Activated CD8-positive, alpha-beta T cell treated with anti-CD3 and anti-CD28 coated beads for 36 hours (primary cell): ENCODE results near the gene SCAI. TPM values are rescaled to one million over a fixed set of nuclear protein-coding genes. Genes with fewer than 3 reads are reported as not detected.

ENCODE experiments used
- ATAC-seq: fragments of 200-7000 bp; cut with Tn5 transposase; one replicate; pipeline ENCODE4 v1.10.0; 2021; ENCODE audit warnings: mild to moderate bottlenecking, moderate library complexity
- CTCF ChIA-PET: fragments of 350-600 bp; sonication (Branson Sonifier 250); formaldehyde crosslinking; loops from one replicate; lab custom pipeline; 2021; ENCODE audit warnings: antibody characterized with exemption; lab: Charles Lee
- POLR2A ChIA-PET: fragments of 350-600 bp; sonication (Branson Sonifier 250); formaldehyde crosslinking; loops from one replicate; lab custom pipeline; 2021; ENCODE audit warnings: antibody characterized with exemption; lab: Charles Lee
- DNase-seq: peaks from one replicate; pipeline ENCODE4 v3.0.0-alpha.2; 2020
- H3K27ac Mint-ChIP-seq: one replicate; pipeline ENCODE4 v1.8.0; 2021; ENCODE audit warnings: mild to moderate bottlenecking, mixed read lengths
- H3K27me3 Mint-ChIP-seq: one replicate; pipeline ENCODE4 v1.8.0; 2021; ENCODE audit warnings: mixed read lengths
- H3K36me3 Mint-ChIP-seq: one replicate; pipeline ENCODE4 v1.8.0; 2021; ENCODE audit warnings: low read depth, mixed read lengths
- H3K4me1 Mint-ChIP-seq: one replicate; pipeline ENCODE4 v1.8.0; 2021; ENCODE audit warnings: low read depth, mixed read lengths
- H3K4me3 Mint-ChIP-seq: one replicate; pipeline ENCODE4 v1.8.0; 2021; ENCODE audit warnings: mild to moderate bottlenecking, moderate library complexity, mixed read lengths
- H3K9me3 Mint-ChIP-seq: one replicate; pipeline ENCODE4 v1.8.0; 2021; ENCODE audit warnings: mixed read lengths
- CTCF ChIP-seq: fragments of 200-600 bp; IDR thresholded peaks from one replicate; pipeline ENCODE4 v1.8.0; 2022; ENCODE audit warnings: antibody characterized with exemption, mild to moderate bottlenecking
- intact Hi-C: fragments of 100-400 bp; cut with micrococcal nuclease; formaldehyde crosslinking; loops from one replicate; pipeline ENCODE4 v1.10.0; 2022
- total RNA-seq, 2 experiments: library from RNA; stranded (reverse); gene quantifications; one replicate each; pipeline ENCODE4 v1.2.3, GENCODE V29; 2021

SCAI gene
- total RNA-seq, 2 experiments from 2014 or later = 9.6 to 10.8 TPM

- no peak for TF ChIP-seq CTCF
- intact Hi-C loops = no loop called here
- Mint-ChIP-seq H3K27ac (peak overlapping the region; percentile 57), H3K4me3 (no peak overlapping the region), H3K9me3 (no peaks in the 10 kb centered on the region), H3K4me1 (peaks cover 7% of the 10 kb centered on the region), H3K36me3 (peaks cover 11% of the 10 kb centered on the region), H3K27me3 (no peaks in the 10 kb centered on the region)
- CTCF ChIA-PET = interaction anchor here (0.7 kb wide), 1 partner anchor 307 kb away, joined by 3 read pairs; no protein-coding TSS in a partner anchor
- ATAC-seq = no peak
- POLR2A ChIA-PET = no interaction called here
- no peak for DNase-seq
Measured at GRCh38 chr9:125161284-125161918, 18.1 kb upstream of the SCAI start.

- POLR2A ChIA-PET = no interaction called here
Measured at GRCh38 chr9:125160750-125161149, 17.4 kb upstream of the SCAI start.

GRCh38 chr9:125156551-125156950 lies 13.2 kb upstream of the SCAI start:
- intact Hi-C loops = no loop called here
- Mint-ChIP-seq H3K4me1 (peaks cover 2% of the 10 kb centered on the region), H3K36me3 (peaks cover 27% of the 10 kb centered on the region), H3K9me3 (no peaks in the 10 kb centered on the region), H3K4me3 (no peak overlapping the region), H3K27ac (no peak overlapping the region), H3K27me3 (no peaks in the 10 kb centered on the region)
- ATAC-seq (no peak), DNase-seq (no peak)
- TF ChIP-seq CTCF = no peak
- CTCF ChIA-PET = interaction anchor here (1.0 kb wide), 1 partner anchor 9 kb away, joined by 4 read pairs; no protein-coding TSS in a partner anchor
- POLR2A ChIA-PET = interaction anchor here (0.6 kb wide), 1 partner anchor 33 kb away, joined by 3 read pairs; no protein-coding TSS in a partner anchor

More at GRCh38 chr9:125160750-125161149, 17.4 kb upstream of the SCAI start:
- intact Hi-C loops = no loop called here
- CTCF ChIA-PET = no interaction called here
- Mint-ChIP-seq H3K27me3 (no peaks in the 10 kb centered on the region), H3K36me3 (peaks cover 11% of the 10 kb centered on the region), H3K4me1 (peaks cover 4% of the 10 kb centered on the region), H3K27ac (no peak overlapping the region), H3K4me3 (no peak overlapping the region), H3K9me3 (no peaks in the 10 kb centered on the region)
- TF ChIP-seq CTCF = no peak
- ATAC-seq (no peak), DNase-seq (no peak)

GRCh38 chr9:125153712-125154367 lies 10.5 kb upstream of the SCAI start:
- H3K27ac Mint-ChIP-seq = no peak overlapping the region
- no peak overlapping the region for H3K4me3 Mint-ChIP-seq
- H3K36me3 Mint-ChIP-seq = peaks cover 39% of the 10 kb centered on the region
- ChIA-PET CTCF (interaction anchor here (1.3 kb wide), 1 partner anchor 10 kb away, joined by 3 read pairs; no protein-coding TSS in a partner anchor), POLR2A (interaction anchor here (0.9 kb wide), 1 partner anchor 47 kb away, joined by 3 read pairs; no protein-coding TSS in a partner anchor)
- H3K9me3 Mint-ChIP-seq = no peaks in the 10 kb centered on the region
- H3K27me3 Mint-ChIP-seq = no peaks in the 10 kb centered on the region
- no peak for ATAC-seq
- H3K4me1 Mint-ChIP-seq = peaks cover 2% of the 10 kb centered on the region
- TF ChIP-seq CTCF = no peak
- intact Hi-C loops = no loop called here
- DNase-seq = no peak

GRCh38 chr9:125151730-125152129 lies 8.4 kb upstream of the SCAI start:
- H3K27ac Mint-ChIP-seq = no peak overlapping the region
- H3K4me1 Mint-ChIP-seq = peaks cover 2% of the 10 kb centered on the region
- H3K4me3 Mint-ChIP-seq = no peak overlapping the region
- no peak for TF ChIP-seq CTCF
- peaks cover 33% of the 10 kb centered on the region for H3K36me3 Mint-ChIP-seq
- H3K9me3 Mint-ChIP-seq = no peaks in the 10 kb centered on the region
- POLR2A ChIA-PET = no interaction called here
- H3K27me3 Mint-ChIP-seq = no peaks in the 10 kb centered on the region
- CTCF ChIA-PET = no interaction called here
- no peak for ATAC-seq
- intact Hi-C loops = no loop called here
- no peak for DNase-seq
